H1 (cell line): Measurements from ENCODE around the gene TNS1. TPM values are rescaled to one million over a fixed set of nuclear protein-coding genes. Genes with fewer than 3 reads are reported as not detected.

Experiments
- CTCF ChIA-PET: fragments of 300-600 bp; sonication (Branson Sonifier 250); formaldehyde crosslinking; loops from one replicate; lab custom pipeline; 2021; ENCODE audit not compliant: partially characterized antibody; lab: Charles Lee
- POLR2A ChIA-PET: fragments of 300-600 bp; sonication (Branson Sonifier 250); formaldehyde crosslinking; loops from one replicate; lab custom pipeline; 2021; ENCODE audit warnings: inconsistent platforms; ENCODE audit not compliant: partially characterized antibody; lab: Charles Lee
- DNase-seq, 2 experiments: peaks; one replicate each; pipeline versions ENCODE4 v3.0.0 to v3.0.0-alpha.2; 2010 to 2022; ENCODE audit warnings: low spot score in 2 of 2, low read depth in 1 of 2, mixed read lengths in 1 of 2
- FAIRE-seq: peaks from 2 replicates; lab custom pipeline; 2011; peaks lifted over from hg19 to GRCh38; lab: Jason Lieb, UNC
- H2AFZ ChIP-seq: 2 replicates; pipeline ENCODE4 v1.8.1; 2012; ENCODE audit warnings: low read length, inconsistent platforms
- H2AK5ac ChIP-seq: 2 replicates; pipeline ENCODE4 v1.6.1; 2013; ENCODE audit warnings: low read depth, low read length
- H2BK120ac ChIP-seq: replicated peaks from 2 replicates; pipeline ENCODE3; 2013; ENCODE audit warnings: low read depth, low read length, inconsistent platforms
- H2BK12ac ChIP-seq: 2 replicates; pipeline ENCODE4 v1.6.1; 2013; ENCODE audit warnings: low read depth, low read length
- H2BK15ac ChIP-seq: 2 replicates; pipeline ENCODE4 v1.6.1; 2013; ENCODE audit warnings: low read length
- H2BK20ac ChIP-seq: 2 replicates; pipeline ENCODE4 v1.6.1; 2013; ENCODE audit warnings: low read length
- H2BK5ac ChIP-seq: 2 replicates; pipeline ENCODE4 v1.6.1; 2013; ENCODE audit warnings: low read depth, low read length
- H3K14ac ChIP-seq: 2 replicates; pipeline ENCODE4 v1.6.1; 2013; ENCODE audit warnings: inconsistent platforms; ENCODE audit not compliant: insufficient read length
- H3K18ac ChIP-seq: 2 replicates; pipeline ENCODE4 v1.6.1; 2013; ENCODE audit warnings: low read length; ENCODE audit errors: extremely low read depth
- H3K23ac ChIP-seq: 2 replicates; pipeline ENCODE4 v1.6.1; 2013; ENCODE audit warnings: inconsistent platforms; ENCODE audit not compliant: insufficient read length
- H3K23me2 ChIP-seq: 2 replicates; pipeline ENCODE4 v1.6.1; 2013; ENCODE audit warnings: low read depth, low read length
- H3K27ac ChIP-seq: 2 replicates; pipeline ENCODE4 v1.6.1; 2011; ENCODE audit warnings: low read depth, low read length, inconsistent platforms
- H3K27me3 ChIP-seq, 4 experiments: replicated peaks in 1 of 4; 1 replicate in 1 of 4; 2 replicates in 3 of 4; pipeline versions ENCODE4 v1.6.1 to v1.8.1; 2011 to 2013; ENCODE audit warnings: low read length in 3 of 4, mild to moderate bottlenecking in 3 of 4, inconsistent platforms in 2 of 4, mixed read lengths in 2 of 4, moderate library complexity in 1 of 4; ENCODE audit not compliant: control insufficient read depth in 3 of 4, insufficient read depth in 3 of 4; ENCODE audit errors: extremely low read depth in 1 of 4
- H3K36me3 ChIP-seq, 4 experiments: 2 replicates each; pipeline versions ENCODE4 v1.6.1 to v1.8.1; 2011 to 2013; ENCODE audit warnings: mild to moderate bottlenecking in 4 of 4, low read length in 3 of 4, moderate library complexity in 2 of 4, control low read depth in 1 of 4, inconsistent platforms in 1 of 4; ENCODE audit not compliant: insufficient read depth in 4 of 4, control insufficient read depth in 2 of 4
- H3K4ac ChIP-seq: replicated peaks from 2 replicates; pipeline ENCODE3; 2013; ENCODE audit warnings: low read length, low read depth, mixed read lengths, inconsistent platforms; ENCODE audit not compliant: insufficient read length
- H3K4me1 ChIP-seq, 4 experiments: replicated peaks in 1 of 4; 1 replicate in 1 of 4; 2 replicates in 3 of 4; pipeline versions ENCODE4 v1.6.1 to v1.8.1; 2011 to 2013; ENCODE audit warnings: low read length in 3 of 4, inconsistent platforms in 2 of 4, mixed read lengths in 1 of 4; ENCODE audit not compliant: insufficient read depth in 4 of 4, control insufficient read depth in 3 of 4
- H3K4me2 ChIP-seq, 2 experiments: 2 replicates each; pipeline versions ENCODE4 v1.6.1 to v1.8.1; 2011 to 2013; ENCODE audit warnings: low read depth in 2 of 2, low read length in 2 of 2, control low read depth in 1 of 2, inconsistent platforms in 1 of 2, mild to moderate bottlenecking in 1 of 2; ENCODE audit not compliant: insufficient read depth in 1 of 2
- H3K4me3 ChIP-seq, 4 experiments: fragments of 200-600, 300-600 bp in 1 of 4; sonication (generic), shearing (Covaris generic), sonication (Bioruptor Twin) in 1 of 4; 2 replicates each; pipeline versions ENCODE4 v1.5.1 to v1.8.1; 2011 to 2016; ENCODE audit warnings: low read length in 4 of 4, low read depth in 3 of 4, control low read depth in 2 of 4, inconsistent platforms in 2 of 4, mild to moderate bottlenecking in 2 of 4, mixed read lengths in 1 of 4, moderate library complexity in 1 of 4; ENCODE audit not compliant: insufficient read depth in 2 of 4; ENCODE audit errors: extremely low read depth in 1 of 4
- H3K56ac ChIP-seq: replicated peaks from 2 replicates; pipeline ENCODE3; 2013; ENCODE audit warnings: low read depth, mild to moderate bottlenecking, mixed read lengths, low read length, inconsistent platforms; ENCODE audit not compliant: insufficient read length
- H3K79me1 ChIP-seq: 2 replicates; pipeline ENCODE4 v1.6.1; 2013; ENCODE audit warnings: low read depth, low read length, control low read depth
- H3K79me2 ChIP-seq, 2 experiments: 2 replicates each; pipeline versions ENCODE4 v1.6.1 to v1.8.1; 2012 to 2013; ENCODE audit warnings: low read length in 2 of 2, mild to moderate bottlenecking in 2 of 2, inconsistent platforms in 1 of 2; ENCODE audit not compliant: insufficient read depth in 2 of 2, control insufficient read depth in 1 of 2
- H3K9ac ChIP-seq, 4 experiments: replicated peaks in 1 of 4; 1 replicate in 1 of 4; 2 replicates in 3 of 4; pipeline versions ENCODE4 v1.6.1 to v1.8.1; 2011 to 2013; ENCODE audit warnings: low read depth in 3 of 4, low read length in 3 of 4, control low read depth in 2 of 4, mild to moderate bottlenecking in 2 of 4, moderate library complexity in 2 of 4, inconsistent platforms in 1 of 4; ENCODE audit errors: extremely low read depth in 1 of 4
- H3K9me3 ChIP-seq, 2 experiments: 2 replicates each; pipeline versions ENCODE4 v1.6.1 to v1.8.1; 2012 to 2013; ENCODE audit warnings: mild to moderate bottlenecking in 2 of 2, moderate library complexity in 2 of 2, control low read depth in 1 of 2, inconsistent platforms in 1 of 2, low read depth in 1 of 2, low read length in 1 of 2, mixed read lengths in 1 of 2; ENCODE audit not compliant: insufficient read depth in 2 of 2
- H4K20me1 ChIP-seq, 2 experiments: replicated peaks in 1 of 2; 2 replicates each; pipeline versions ENCODE3 to v1.8.1; 2011 to 2013; ENCODE audit warnings: inconsistent platforms in 2 of 2, low read length in 2 of 2, mild to moderate bottlenecking in 1 of 2; ENCODE audit not compliant: insufficient read depth in 2 of 2, control insufficient read depth in 1 of 2
- H4K5ac ChIP-seq: 2 replicates; pipeline ENCODE4 v1.6.1; 2013; ENCODE audit warnings: low read length, low read depth, mixed read lengths, inconsistent platforms; ENCODE audit not compliant: insufficient read length
- H4K8ac ChIP-seq: 2 replicates; pipeline ENCODE4 v1.8.0; 2013; ENCODE audit warnings: mild to moderate bottlenecking, moderate library complexity, low read length, inconsistent platforms; ENCODE audit not compliant: insufficient read depth; ENCODE audit errors: extremely low read depth
- H4K91ac ChIP-seq: replicated peaks from 2 replicates; pipeline ENCODE3; 2013; ENCODE audit warnings: low read length, mixed read lengths, inconsistent platforms; ENCODE audit not compliant: insufficient read length
- RNF2 ChIP-seq: fragments of 200-900, 300-1000 bp; sonication (generic); IDR thresholded peaks from 2 replicates; pipeline ENCODE4 v1.7.1; 2016; ENCODE audit warnings: borderline replicate concordance, low read depth, mild to moderate bottlenecking, antibody characterized with exemption, low read length; ENCODE audit not compliant: poor library complexity, severe bottlenecking; ENCODE audit errors: missing control alignments
- YY1 ChIP-seq: IDR thresholded peaks from 2 replicates; pipeline ENCODE4 v1.6.1; 2011; ENCODE audit warnings: low read depth, mild to moderate bottlenecking, low read length
- whole genome bisulfite sequencing, 2 experiments: shearing (Covaris generic) in 1 of 2; methylation state at CpG; one replicate each; pipeline versions ENCODE4 v1.1.6 to v1.1.7; 2013 to 2015; ENCODE audit warnings: low lambda C conversion rate in 2 of 2, mixed read lengths in 2 of 2, inconsistent platforms in 1 of 2, low coverage in 1 of 2, missing lambda C conversion rate in 1 of 2; ENCODE audit not compliant: insufficient replicate concordance in 2 of 2, insufficient coverage in 1 of 2, insufficient read length in 1 of 2; ENCODE audit errors: extremely low coverage in 1 of 2, missing lambda C conversion rate in 1 of 2; 5-methylcytosine and 5-hydroxymethylcytosine counted together
- polyA plus RNA-seq, 7 experiments: library from polyadenylated mRNA; depleted of rRNA in 3 of 7; stranded (reverse) in 5 of 7; unstranded in 2 of 7; fragments of >200 nt in 5 of 7; fragments of 200-250 nt in 2 of 7; gene quantifications; 1 replicate in 5 of 7; 2 replicates in 1 of 7; 4 replicates in 1 of 7; pipeline versions ENCODE4 v1.2.1 to v1.2.3, GENCODE V29; 2011 to 2013; ENCODE audit warnings: missing spikeins in 2 of 7, mixed read lengths in 2 of 7
- total RNA-seq: library from RNA; stranded (reverse); fragmentation: NEBNext Ultra II Directional; extraction: Animal tissue kit (Norgen Biotek cat#: 25700); gene quantifications from 2 replicates; pipeline ENCODE4 v1.2.1, GENCODE V29; 2021

The TNS1 gene
- total and polyA plus RNA-seq, 2 of the 8 experiments (the other 6 are each of a cell fraction or from before 2014, with no cell fraction given), result 1.5 to 5.1 TPM

DNA sequence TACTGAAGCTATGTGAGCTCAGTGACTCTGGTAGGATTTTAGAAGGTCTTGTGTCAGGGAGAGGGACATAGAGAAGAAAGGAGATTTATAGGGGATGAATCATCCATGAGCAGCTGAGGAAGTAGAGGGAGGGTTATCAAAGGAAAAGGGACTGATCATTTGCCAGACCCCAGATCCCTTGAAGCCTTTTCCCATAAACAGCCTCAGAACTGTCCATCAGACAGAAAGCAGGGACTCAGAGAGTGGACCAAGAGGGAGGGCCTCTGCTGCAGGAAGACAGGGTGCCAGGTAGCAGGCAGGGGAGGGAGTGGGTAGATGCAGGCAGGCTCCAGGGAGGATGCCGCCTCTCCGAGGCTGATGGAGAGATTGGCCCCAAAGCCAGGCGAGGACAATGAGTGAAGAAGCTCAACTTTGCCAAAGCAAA, 133.9 kb downstream of the TNS1 start:
- no peaks in the 10 kb centered on the region for H4K20me1 ChIP-seq
- no peak overlapping the region for H2BK5ac ChIP-seq
- H4K91ac ChIP-seq, result no peak overlapping the region
- no peak for FAIRE-seq
- no peak overlapping the region for H2BK20ac ChIP-seq
- no peak overlapping the region for H2AK5ac ChIP-seq
- no peak overlapping the region for H2AFZ ChIP-seq
- no peak overlapping the region for H3K23ac ChIP-seq
- H3K23me2 ChIP-seq, result no peaks in the 10 kb centered on the region
- H3K79me2 ChIP-seq, result no peaks in the 10 kb centered on the region
- H2BK120ac ChIP-seq, result no peak overlapping the region
- peaks cover 0 to 5% (median 1%) of the 10 kb centered on the region in 4 experiments; a peak in 4 of 7 replicates for H3K4me1 ChIP-seq
- H3K56ac ChIP-seq, result no peak overlapping the region
- no peak overlapping the region for H2BK12ac ChIP-seq
- H3K18ac ChIP-seq, result no peak overlapping the region
- H3K9me3 ChIP-seq, result no peaks in the 10 kb centered on the region
- no peaks in the 10 kb centered on the region for H3K79me1 ChIP-seq
- no peak overlapping the region for H3K9ac ChIP-seq
- 90% methylated on average over 3 of the region's 3 CpGs; no CpG with 5 or more reads in 1 of the 2 experiments for WGBS, 2 experiments
- TF ChIP-seq YY1 (no peak), RNF2 (no peak)
- no peak for DNase-seq
- no peak overlapping the region for H3K4me2 ChIP-seq
- no peak overlapping the region for H2BK15ac ChIP-seq
- no peak overlapping the region for H3K4me3 ChIP-seq
- H4K8ac ChIP-seq, result no peak overlapping the region
- no peaks in the 10 kb centered on the region for H3K27me3 ChIP-seq
- H4K5ac ChIP-seq, result no peak overlapping the region
- H3K36me3 ChIP-seq, result no peaks in the 10 kb centered on the region
- H3K4ac ChIP-seq, result no peak overlapping the region
- H3K14ac ChIP-seq, result no peak overlapping the region
- ChIA-PET POLR2A (interaction anchor here (1.9 kb wide), 1 partner anchor 12 kb away, joined by 7 read pairs; no protein-coding TSS in a partner anchor), CTCF (interaction anchor here (0.7 to 6.7 kb wide), 13 partner anchors 9 to 125 kb away, joined by 3 to 46 read pairs (median 4); no protein-coding TSS in a partner anchor)
- H3K27ac ChIP-seq, result no peak overlapping the region
